GM19324 (cell line): ENCODE results near the gene TMSB10.
"Not testable (repeated sequence)": the region's sequence is repeated elsewhere in the genome, so short reads cannot be mapped to it uniquely, and the experiment has no call there.

ENCODE experiments used
- ATAC-seq: cut with Tn5 transposase; IDR thresholded peaks from one replicate; pipeline ENCODE4 v1.9.1; 2021; ENCODE audit warnings: mild to moderate bottlenecking, moderate library complexity; ENCODE audit not compliant: unreplicated experiment, low FRiP score

Gene TMSB10

DNA sequence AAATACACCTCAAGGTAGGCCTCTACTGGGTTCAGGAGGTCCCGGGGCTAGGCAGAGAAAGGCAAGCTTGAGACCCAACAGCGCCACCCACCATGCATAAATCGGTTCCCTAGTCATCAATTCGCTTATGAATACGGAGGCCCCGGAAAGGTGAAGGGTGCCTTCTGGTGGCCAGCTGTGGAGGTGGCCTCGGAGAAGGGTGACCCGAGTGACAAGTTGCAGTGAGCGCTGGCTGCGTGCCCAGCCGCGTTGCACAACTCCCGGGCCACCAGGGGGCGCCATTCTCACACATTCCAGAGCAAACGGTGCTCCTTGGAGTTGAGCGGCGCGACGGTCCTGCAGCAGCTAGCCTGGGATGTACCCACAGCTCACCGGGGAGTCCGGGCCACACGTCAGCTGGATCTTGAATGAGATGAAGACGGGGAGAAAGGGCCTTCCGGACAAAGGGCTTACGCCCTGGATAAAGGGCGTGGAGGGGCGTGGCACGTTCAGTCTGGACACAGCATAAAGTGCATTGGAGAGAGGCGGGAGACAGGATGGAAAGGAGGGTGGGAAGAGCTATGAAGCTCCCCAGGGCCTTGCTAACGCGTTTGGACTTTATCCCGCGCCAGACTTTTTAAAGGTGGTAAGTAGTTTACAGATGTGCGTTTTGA is 20.4 kb downstream of the TMSB10 start:
- ATAC-seq, result peak; percentile 80

DNA sequence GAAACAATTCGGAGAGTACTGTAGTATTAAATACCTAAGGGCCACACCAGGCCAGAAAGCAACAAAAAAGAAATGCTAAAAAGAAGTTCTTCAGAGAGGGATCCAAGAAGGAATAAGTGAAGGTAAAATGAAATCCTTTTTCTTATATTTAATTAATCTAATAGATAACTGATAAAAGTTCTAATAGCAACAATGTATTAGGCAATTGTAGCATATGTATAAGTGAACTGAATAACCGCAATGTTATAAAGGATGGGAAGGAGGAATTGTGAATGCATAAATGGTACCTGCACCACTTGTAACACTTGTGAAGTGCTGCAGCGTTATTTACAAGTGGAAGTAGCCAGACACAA is 21.8 kb downstream of the TMSB10 start:
- ATAC-seq, result no peak

DNA sequence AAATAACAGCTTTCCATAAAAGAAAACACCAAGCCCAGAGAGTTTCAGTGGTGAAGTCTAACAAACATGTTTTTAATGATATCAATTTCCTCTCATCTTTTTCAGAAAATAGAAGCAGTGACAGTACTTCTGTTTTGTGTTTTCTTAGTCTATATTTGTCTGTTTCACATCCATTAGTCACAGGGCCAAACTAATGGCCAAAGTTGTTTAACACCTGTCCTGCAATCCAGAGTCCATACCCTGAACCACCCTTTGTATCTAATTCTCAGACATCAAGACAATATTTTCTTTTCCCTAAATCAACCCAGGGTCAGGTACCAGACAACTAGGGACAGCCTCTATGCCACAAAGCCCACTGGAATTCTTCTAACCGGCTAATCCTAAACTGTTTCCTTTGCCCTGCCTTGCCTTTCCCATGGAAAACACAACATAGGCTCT is 25.9 kb downstream of the TMSB10 start:
- ATAC-seq, result peak; percentile 49

DNA sequence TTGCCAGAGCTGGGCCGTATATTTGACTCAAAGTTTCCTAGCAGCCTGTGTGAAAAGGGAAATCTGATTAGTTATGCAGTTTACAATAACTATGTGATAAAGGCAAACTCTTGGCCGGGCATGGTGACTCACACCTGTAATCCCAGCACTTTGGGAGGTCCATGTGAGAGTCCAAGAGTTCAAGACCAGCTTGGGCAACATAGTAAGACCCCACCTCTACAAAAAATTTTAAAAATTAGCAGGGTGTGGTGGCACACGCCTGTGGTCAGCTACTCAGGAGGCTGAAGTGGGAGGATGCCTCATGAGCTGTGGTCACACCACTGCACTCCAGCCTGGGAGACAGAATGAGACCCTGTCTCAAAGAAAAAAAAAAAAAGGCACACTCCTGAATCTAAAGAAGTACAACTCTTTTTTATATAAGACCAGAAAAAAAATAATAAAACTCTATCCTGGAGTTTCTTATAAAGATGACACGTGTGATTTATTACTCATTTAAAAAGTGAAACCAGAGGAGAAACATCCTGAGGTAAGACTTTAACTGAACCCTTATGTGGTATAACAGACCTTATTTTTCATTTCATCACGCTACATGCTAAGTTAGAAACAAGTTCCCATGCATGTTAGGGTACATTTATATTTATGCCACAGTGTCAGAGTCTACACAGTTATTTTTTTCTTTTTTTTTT is 32.9 kb downstream of the TMSB10 start:
- ATAC-seq, result peak; percentile 23

DNA sequence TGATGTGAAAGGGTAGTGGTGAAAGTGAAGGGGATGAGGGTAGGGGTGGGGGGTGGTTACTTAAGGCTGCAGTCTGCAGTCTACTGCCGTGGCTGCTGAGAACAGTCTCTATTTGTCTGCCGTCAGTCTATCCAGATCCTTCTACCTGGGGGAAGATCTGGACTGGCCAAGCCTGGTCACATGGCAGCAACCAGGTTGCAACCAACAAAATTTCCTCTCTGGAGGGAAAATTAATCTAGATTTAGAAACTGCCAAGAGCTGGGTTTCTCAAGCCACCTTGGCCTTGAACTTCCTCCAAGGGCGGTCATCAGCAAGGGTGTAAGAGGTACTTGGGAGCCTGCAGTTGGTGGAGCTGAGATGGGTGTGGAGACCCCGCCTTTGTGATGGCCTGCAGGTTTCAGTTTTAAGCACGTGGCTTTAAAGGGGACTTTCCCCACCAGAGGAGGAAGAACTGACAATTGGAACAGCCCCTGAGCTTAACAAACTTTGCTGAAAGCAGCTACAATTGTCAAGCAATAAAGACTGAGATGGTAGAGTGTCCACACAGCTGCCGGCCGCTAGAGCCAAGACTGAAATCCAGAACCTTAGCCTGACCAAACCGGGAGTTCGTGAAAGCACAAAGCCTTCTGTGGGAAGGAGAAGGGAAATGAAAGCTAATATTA is 34.1 kb downstream of the TMSB10 start:
- ATAC-seq, result peak; percentile 85

DNA sequence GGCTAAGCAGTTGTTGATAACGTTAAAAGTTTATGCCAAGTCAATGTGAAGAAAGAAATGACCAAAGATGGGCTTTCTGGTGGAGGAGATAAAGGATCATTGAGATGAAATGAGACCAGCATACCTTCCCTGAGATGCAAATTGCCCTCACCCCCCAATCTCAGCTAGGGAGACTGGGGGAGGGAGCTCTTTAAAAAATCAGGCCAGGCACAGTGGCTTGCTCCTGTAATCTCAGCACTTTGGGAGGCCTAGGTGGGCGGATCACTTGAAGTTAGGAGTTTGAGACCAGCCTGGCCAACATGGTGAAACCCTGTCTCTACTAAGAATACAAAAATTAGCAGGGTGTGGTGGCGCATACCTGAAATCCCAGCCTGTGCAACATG is 34.6 kb downstream of the TMSB10 start:
- no peak for ATAC-seq

DNA sequence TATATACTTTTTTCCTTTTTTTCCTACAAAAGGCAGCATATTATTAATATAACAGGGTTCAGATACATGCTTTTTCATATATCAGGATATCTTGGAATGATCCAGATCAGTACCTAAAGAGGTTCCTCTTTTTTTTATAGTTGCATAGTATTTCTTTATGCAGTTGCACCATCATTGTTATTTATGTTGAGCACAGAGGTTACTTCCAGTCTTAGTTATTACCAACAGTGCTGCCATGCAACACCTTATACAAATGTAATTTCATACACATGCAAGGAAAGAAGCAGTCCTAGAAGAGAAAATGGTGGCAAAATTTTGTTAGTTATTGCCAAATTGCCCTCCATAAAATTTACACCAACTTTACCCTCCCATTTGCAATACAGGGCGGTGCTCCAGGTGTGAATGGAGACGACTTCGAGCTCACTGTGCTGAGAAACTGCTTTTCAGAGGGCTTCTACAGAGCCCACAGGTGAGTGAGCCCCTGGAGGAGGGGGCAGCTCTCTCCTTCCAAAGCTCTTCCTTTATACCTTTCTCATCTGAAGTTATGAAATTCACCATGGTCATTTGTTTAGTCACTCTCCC is 35.5 kb downstream of the TMSB10 start:
- no peak for ATAC-seq

DNA sequence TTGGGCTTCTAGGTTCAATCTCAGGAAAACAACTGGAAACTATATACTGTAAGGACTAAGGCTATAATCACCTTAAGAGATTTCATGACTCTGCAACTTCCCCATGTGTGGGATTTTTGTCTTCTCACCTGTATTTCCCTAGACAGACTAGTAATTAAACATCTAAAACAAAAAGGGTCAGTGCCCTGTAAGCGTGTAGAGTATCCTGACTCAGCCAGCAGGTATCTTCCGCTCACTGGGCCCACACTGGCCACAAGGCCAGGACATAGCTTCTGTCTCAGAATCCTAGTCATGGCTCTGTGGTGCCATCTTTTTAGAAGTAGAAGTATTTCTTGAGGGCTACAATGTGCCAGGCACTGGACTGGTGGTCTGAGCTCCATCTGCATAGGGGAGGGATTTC is 36.7 kb downstream of the TMSB10 start:
- ATAC-seq, result no peak

DNA sequence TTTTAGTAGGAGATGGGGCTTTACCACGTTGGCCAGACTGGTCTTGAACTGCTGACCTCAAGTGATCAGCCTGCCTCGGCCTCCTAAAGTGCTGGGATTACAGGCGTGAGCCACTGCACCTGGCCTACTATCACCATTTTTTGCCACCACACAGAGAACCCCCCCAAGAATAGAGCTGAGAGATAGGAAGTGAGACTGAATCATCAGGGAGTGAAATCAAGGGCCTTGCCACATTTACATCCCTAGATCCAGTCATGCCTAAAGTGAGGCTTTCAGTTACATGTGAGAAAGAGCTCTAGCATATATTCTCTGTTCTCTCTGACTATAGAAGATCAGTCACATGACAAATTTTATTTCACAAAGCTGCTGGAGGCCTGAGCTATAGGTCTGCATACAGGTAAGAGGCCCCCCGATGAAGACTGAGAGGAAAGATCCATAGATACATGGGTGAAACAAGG is 37.5 kb downstream of the TMSB10 start:
- ATAC-seq, result peak; percentile 24

DNA sequence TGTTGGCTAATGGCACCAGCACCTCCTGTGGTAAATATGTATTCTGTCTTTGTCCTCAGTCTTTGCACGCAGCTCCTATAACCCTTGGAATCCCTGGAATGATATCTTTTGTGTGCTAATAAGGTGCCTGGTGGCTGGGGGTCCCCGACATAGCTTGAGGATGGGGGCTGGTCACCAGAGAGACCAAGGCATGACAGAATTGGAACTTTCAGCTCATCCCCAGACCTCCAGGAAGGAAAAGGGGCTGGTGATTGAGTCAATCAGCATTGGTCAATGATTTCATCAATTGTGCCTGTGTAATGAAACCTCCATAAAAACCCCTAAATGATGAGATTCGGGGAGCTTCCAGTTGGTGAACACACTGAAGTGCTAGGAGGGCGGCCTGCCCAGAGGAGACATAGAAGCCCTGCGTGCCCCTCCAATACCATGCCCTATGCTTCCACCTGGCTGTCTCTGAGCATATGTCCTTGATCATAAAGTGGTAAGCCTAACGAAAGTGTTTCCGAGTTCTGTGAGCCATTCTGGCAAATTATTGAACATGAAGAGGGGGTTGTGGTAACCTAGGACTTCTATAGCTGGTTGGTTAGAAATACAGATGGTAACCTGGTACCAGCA is 38.9 kb downstream of the TMSB10 start:
- ATAC-seq, result no peak

DNA sequence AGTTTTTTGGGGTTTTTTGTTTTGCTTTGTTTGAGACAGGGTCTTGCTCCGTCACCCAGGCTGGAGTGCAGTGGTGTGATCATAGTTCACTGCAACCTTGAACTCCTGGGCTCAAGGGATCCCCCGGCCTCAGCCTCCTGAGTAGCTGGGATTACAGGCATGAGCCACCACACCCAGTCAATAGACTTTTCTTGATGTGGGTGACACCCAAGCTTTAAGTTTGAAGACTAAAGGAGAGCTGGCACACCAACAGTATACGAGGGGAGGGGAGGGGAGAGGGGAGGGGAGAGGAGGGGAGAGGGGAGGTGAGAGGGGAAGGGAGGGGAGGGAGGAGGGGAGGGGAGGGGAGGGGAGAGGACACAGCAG is 40.4 kb downstream of the TMSB10 start:
- ATAC-seq, result not testable (repeated sequence)

DNA sequence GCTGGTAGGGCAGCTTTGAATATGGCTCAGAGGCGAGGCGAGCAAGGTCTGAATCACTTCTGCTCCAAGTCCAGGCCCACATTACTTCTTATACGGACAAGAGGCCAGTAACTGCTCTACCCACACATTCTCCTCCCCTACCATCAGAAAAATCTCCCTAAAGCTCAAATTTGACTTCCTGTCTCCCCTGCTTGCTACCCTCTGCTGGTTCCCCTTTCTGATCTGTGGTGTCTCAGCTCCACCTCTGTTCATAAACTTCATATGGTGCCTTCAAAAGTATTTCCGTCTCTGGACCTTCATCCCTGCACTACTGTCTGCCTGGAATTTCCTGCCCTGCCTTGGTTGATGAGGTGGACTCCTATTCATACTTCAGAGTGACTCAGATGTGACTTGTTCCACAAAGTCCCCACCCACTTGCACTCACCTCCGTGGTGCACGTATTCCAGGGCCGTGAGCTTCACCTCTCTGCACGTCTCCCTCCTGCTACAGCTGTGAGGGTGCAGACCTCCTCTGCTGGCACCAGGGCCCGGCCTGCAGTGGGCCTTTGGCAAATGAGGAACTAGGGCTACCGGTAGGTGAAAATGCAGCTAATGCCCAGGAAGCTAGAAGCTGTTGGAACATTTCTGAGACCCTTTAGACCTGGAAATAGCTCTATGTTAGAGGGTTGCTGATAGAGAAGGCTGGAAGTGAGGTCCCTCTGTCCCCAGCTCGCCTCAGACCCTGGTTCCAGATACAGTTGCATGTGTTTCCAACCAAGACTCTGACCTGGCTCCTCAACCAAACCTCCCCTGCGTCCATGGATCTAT is 41.0 kb downstream of the TMSB10 start:
- peak; percentile 77 for ATAC-seq

DNA sequence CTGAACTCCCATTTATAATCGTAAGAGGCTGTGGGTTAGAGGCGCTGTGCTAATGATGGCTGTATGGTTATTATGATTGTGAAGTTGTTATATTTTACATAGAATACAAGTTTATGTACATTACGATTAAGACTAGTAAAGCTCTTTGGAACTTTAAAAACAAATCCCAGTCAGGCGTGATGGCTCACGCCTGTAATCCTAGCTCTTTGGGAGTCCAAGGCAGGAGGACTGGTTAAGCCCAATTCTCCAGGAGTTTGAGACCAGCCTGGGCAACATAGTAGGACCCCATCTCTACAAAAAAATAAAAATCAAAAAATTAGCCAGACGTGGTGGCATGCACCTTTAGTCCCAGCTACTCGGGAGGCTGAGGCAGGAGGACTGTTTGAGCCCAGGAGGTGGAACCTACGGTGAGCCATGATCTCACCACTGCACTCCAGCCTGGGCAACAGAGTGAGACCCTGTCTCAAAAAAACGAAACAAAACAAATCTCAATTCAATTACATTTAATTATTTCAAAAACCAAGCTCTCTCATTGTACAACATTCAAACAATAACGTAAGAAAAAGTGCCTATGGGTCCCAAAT is 41.6 kb downstream of the TMSB10 start:
- no peak for ATAC-seq

DNA sequence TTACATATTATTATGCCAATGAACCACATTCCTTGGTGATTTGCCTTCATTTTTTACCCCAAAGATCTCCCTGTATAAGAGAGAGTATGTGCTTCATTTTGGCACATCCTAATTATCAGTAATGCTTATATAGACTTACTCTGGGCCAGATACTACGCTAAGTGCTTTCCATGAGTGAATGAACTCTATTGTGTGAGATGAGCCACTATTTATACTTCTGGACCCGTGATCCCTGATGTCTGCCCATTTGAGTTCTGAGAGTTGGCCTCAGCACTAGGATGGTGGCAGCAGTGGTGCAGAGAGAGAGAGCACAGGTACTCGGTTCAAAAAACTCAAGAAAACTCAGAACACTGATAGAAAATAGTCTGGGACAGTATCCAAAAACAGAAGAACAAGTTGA is 48.1 kb downstream of the TMSB10 start:
- ATAC-seq, result no peak

DNA sequence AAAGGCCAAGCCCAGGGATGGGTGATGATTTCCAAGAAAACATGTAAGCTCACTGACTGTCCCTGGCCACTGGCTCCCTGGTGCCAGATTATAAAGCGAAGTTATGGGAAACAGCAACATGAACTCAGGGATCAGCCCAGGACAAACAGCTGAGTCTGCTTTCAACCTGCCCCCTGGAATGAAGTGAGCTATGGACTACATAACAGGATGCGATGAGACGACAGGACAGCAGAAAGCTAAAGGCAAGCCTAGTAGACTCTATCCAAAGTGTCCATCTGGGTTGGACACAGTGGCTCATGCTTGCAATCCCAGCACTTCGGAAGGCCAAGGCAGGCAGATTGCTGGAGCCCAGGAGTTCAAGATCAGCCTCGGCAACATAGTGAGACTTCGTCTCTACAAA is 48.9 kb downstream of the TMSB10 start:
- no peak for ATAC-seq
